Panc1 (cell line): ENCODE data around the gene TMEM121. TPM values are rescaled to one million over a fixed set of nuclear protein-coding genes. Genes with fewer than 3 reads are reported as not detected.

Experiments
- ATAC-seq: fragments of 200-7000 bp; cut with Tn5 transposase; 2 replicates; pipeline ENCODE4 v1.9.1; 2020; ENCODE audit warnings: mild to moderate bottlenecking, moderate library complexity
- BruUV-seq: library from RNA; stranded (reverse); fragments of 400-500 nt; replicated peaks from 2 replicates; lab custom pipeline; 2021; lab: Mats Ljungman, UMichigan
- CTCF ChIA-PET: fragments of 300-600 bp; sonication (Branson Sonifier 250); formaldehyde crosslinking; loops from one replicate; lab custom pipeline; 2022; ENCODE audit warnings: antibody characterized with exemption; lab: Charles Lee
- POLR2A ChIA-PET: fragments of 300-600 bp; sonication (Branson Sonifier 250); formaldehyde crosslinking; loops from one replicate; lab custom pipeline; 2022; ENCODE audit warnings: antibody characterized with exemption; lab: Charles Lee
- DNase-seq: peaks from one replicate; pipeline ENCODE4 v3.0.0-alpha.2; 2010; ENCODE audit warnings: low read depth, low spot score
- H3K27ac ChIP-seq: 2 replicates; pipeline ENCODE4 v1.5.1; 2011; ENCODE audit warnings: mild to moderate bottlenecking, low read length, inconsistent platforms
- H3K27me3 ChIP-seq: fragments of 200-500 bp; sonication (Bioruptor generic); 2 replicates; pipeline ENCODE4 v1.6.0; 2014; ENCODE audit warnings: low read length, inconsistent platforms; ENCODE audit not compliant: control insufficient read depth, insufficient read depth
- H3K36me3 ChIP-seq: fragments of 200-500 bp; sonication (Bioruptor generic); 2 replicates; pipeline ENCODE4 v1.5.1; 2014; ENCODE audit warnings: inconsistent platforms, mild to moderate bottlenecking, low read length, moderate library complexity; ENCODE audit not compliant: control insufficient read depth, insufficient read depth
- H3K4me1 ChIP-seq: 2 replicates; pipeline ENCODE4 v1.5.1; 2011; ENCODE audit warnings: inconsistent platforms, mild to moderate bottlenecking, low read length, moderate library complexity; ENCODE audit not compliant: control insufficient read depth, insufficient read depth
- H3K4me3 ChIP-seq, 2 experiments: 2 replicates each; pipeline ENCODE4 v1.5.1; 2011 to 2012; ENCODE audit warnings: low read depth in 2 of 2, low read length in 2 of 2, mild to moderate bottlenecking in 2 of 2, inconsistent platforms in 1 of 2, moderate library complexity in 1 of 2
- H3K9me3 ChIP-seq: fragments of 200-500 bp; sonication (Bioruptor generic); 2 replicates; pipeline ENCODE4 v1.5.1; 2014; ENCODE audit warnings: low read depth, mild to moderate bottlenecking, inconsistent platforms, low read length, moderate library complexity; ENCODE audit not compliant: control insufficient read depth, insufficient read depth
- CTCF ChIP-seq: fragments of 450-650 bp; IDR thresholded peaks from 2 replicates; pipeline ENCODE4 v1.5.1; 2017; ENCODE audit warnings: mild to moderate bottlenecking
- POLR2AphosphoS5 ChIP-seq: IDR thresholded peaks from 2 replicates; pipeline ENCODE4 v1.6.1; 2012; ENCODE audit warnings: mild to moderate bottlenecking, low read depth, low read length, moderate library complexity
- REST ChIP-seq, 2 experiments: IDR thresholded peaks; 2 replicates each; pipeline ENCODE4 v1.6.1; 2011 to 2012; ENCODE audit warnings: low read depth in 2 of 2, control low read depth in 1 of 2, low read length in 1 of 2, mild to moderate bottlenecking in 1 of 2, moderate library complexity in 1 of 2; ENCODE audit not compliant: insufficient read depth in 1 of 2
- SIN3A ChIP-seq: IDR thresholded peaks from 2 replicates; pipeline ENCODE4 v1.6.1; 2012; ENCODE audit warnings: low read depth, mild to moderate bottlenecking, low read length, moderate library complexity, borderline replicate concordance; ENCODE audit not compliant: insufficient read depth
- TCF7L2 ChIP-seq: IDR thresholded peaks from 2 replicates; pipeline ENCODE4 v1.6.1; 2011; ENCODE audit warnings: mild to moderate bottlenecking, low read depth, low read length, inconsistent platforms
- in situ Hi-C: cut with HindIII; loops from 2 replicates; pipeline ENCODE4 v1.10.0; 2016; ENCODE audit warnings: low sequenced_read_pairs, low pct_unique_long_range_greater_than_20kb
- intact Hi-C: fragments of 100-400 bp; cut with micrococcal nuclease; formaldehyde crosslinking; loops from one replicate; pipeline ENCODE4 v1.10.0; 2022; ENCODE audit not compliant: unreplicated experiment
- total RNA-seq: library from RNA; stranded (reverse); gene quantifications from one replicate; pipeline ENCODE4 v1.2.1, GENCODE V29; 2021; ENCODE audit not compliant: unreplicated experiment

The TMEM121 gene
- total RNA-seq, 1 experiment from 2014 or later: 4.6 TPM

- POLR2A ChIA-PET: interaction anchor here (0.6 kb wide), 2 partner anchors 10 to 130 kb away, joined by 4 read pairs; no protein-coding TSS in a partner anchor
- DNase-seq: no peak
- no TSS peak for BruUV-seq
Measured at GRCh38 chr14:105482486-105483110, 43.8 kb upstream of the TMEM121 start.

More at GRCh38 chr14:105482486-105483110, 43.8 kb upstream of the TMEM121 start:
- Histone ChIP-seq H3K27me3 (no peaks in the 10 kb centered on the region), H3K4me1 (peaks cover 59% of the 10 kb centered on the region), H3K9me3 (no peaks in the 10 kb centered on the region), H3K27ac (peak overlapping the region; percentile 37), H3K4me3 (no peak overlapping the region), H3K36me3 (no peaks in the 10 kb centered on the region; the same call in 1 of the 2 replicates)
- intact Hi-C loops: loop anchor here (10.0 kb wide), 1 partner anchor 108 kb away; no protein-coding TSS in a partner anchor
- CTCF ChIA-PET: no interaction called here
- TF ChIP-seq CTCF (no peak), REST (IDR thresholded peaks at IDR 0.05; ENCODE audit: insufficient read depth in 1 of 2, low read depth in 2 of 2, low read length in 1 of 2) (no peak), SIN3A (no peak), TCF7L2 (no peak), POLR2AphosphoS5 (no peak)
- in situ Hi-C loops: no loop called here
- ATAC-seq: no peak
